SK-N-SH treated with all-trans-retinoic acid at 6 μM for 48 hours (cell line): ENCODE measurements around the gene ABHD5.

ENCODE experiments used
- ATAC-seq: fragments of 200-7000 bp; cut with Tn5 transposase; 3 replicates; pipeline ENCODE4 v1.9.1; 2020; ENCODE audit warnings: mild to moderate bottlenecking, moderate library complexity
- ARNTL ChIP-seq: fragments of 450-650 bp; formaldehyde crosslinking; IDR thresholded peaks from 2 replicates; pipeline ENCODE4 v1.5.0; 2020; ENCODE audit warnings: low read depth, mild to moderate bottlenecking, moderate library complexity, borderline replicate concordance
- BACH2 ChIP-seq: fragments of 250-450 bp; sonication (Bioruptor Pico); IDR thresholded peaks from 2 replicates; pipeline ENCODE4 v1.9.0; 2021; ENCODE audit warnings: mild to moderate bottlenecking, borderline replicate concordance
- CREB5 ChIP-seq: fragments of 250-450 bp; sonication (Bioruptor Pico); IDR thresholded peaks from 2 replicates; pipeline ENCODE4 v1.5.1; 2020; ENCODE audit warnings: low read depth, mild to moderate bottlenecking, moderate library complexity
- CSDC2 ChIP-seq: fragments of 250-450 bp; sonication (Bioruptor Pico); IDR thresholded peaks from 2 replicates; pipeline ENCODE4 v1.5.0; 2020; ENCODE audit warnings: mild to moderate bottlenecking, moderate library complexity
- CSRNP3 ChIP-seq: fragments of 250-450 bp; sonication (Bioruptor Pico); IDR thresholded peaks from 2 replicates; pipeline ENCODE4 v1.5.1; 2021; ENCODE audit warnings: mild to moderate bottlenecking, moderate library complexity
- ESRRG ChIP-seq: fragments of 250-450 bp; sonication (Bioruptor Pico); IDR thresholded peaks from 2 replicates; pipeline ENCODE4 v1.6.1; 2021; ENCODE audit warnings: mild to moderate bottlenecking
- ISL1 ChIP-seq: fragments of 250-450 bp; sonication (Bioruptor Pico); IDR thresholded peaks from 2 replicates; pipeline ENCODE4 v2.1.2; 2022; ENCODE audit warnings: mild to moderate bottlenecking, moderate library complexity
- PPARA ChIP-seq: fragments of 250-450 bp; sonication (Bioruptor Pico); IDR thresholded peaks from 2 replicates; pipeline ENCODE4 v1.5.0; 2020; ENCODE audit warnings: mild to moderate bottlenecking, borderline replicate concordance
- RARB ChIP-seq: fragments of 250-450 bp; sonication (Bioruptor Pico); IDR thresholded peaks from 2 replicates; pipeline ENCODE4 v1.8.0; 2021; ENCODE audit warnings: mild to moderate bottlenecking, moderate library complexity
- TCF4 ChIP-seq: fragments of 250-450 bp; sonication (Bioruptor Pico); IDR thresholded peaks from 2 replicates; pipeline ENCODE4 v1.8.0; 2021; ENCODE audit warnings: mild to moderate bottlenecking, moderate library complexity, borderline replicate concordance
- TOX ChIP-seq: fragments of 250-450 bp; sonication (Bioruptor Pico); IDR thresholded peaks from 2 replicates; pipeline ENCODE4 v1.8.0; 2021; ENCODE audit warnings: mild to moderate bottlenecking, moderate library complexity, borderline replicate concordance
- TSHZ2 ChIP-seq: fragments of 250-450 bp; sonication (Bioruptor Pico); IDR thresholded peaks from 2 replicates; pipeline ENCODE4 v1.5.0; 2020; ENCODE audit warnings: mild to moderate bottlenecking, moderate library complexity
- ZC3H10 ChIP-seq: fragments of 250-450 bp; sonication (Bioruptor Pico); IDR thresholded peaks from 2 replicates; pipeline ENCODE4 v1.5.1; 2021; ENCODE audit warnings: mild to moderate bottlenecking, moderate library complexity
- ZFP3 ChIP-seq: fragments of 250-450 bp; sonication (Bioruptor Pico); IDR thresholded peaks from 2 replicates; pipeline ENCODE4 v1.5.0; 2020; ENCODE audit warnings: mild to moderate bottlenecking, moderate library complexity
- ZFP30 ChIP-seq: fragments of 450-650 bp; formaldehyde crosslinking; IDR thresholded peaks from 2 replicates; pipeline ENCODE4 v1.5.0; 2022; ENCODE audit warnings: mild to moderate bottlenecking, moderate library complexity
- ZNF565 ChIP-seq: fragments of 450-650 bp; formaldehyde crosslinking; conservative IDR thresholded peaks from 2 replicates; pipeline ENCODE4 v1.5.0; 2020; ENCODE audit warnings: low read depth, mild to moderate bottlenecking, moderate library complexity
- ZNF8 ChIP-seq: fragments of 450-650 bp; formaldehyde crosslinking; IDR thresholded peaks from 2 replicates; pipeline ENCODE4 v1.5.0; 2020; ENCODE audit warnings: mild to moderate bottlenecking, moderate library complexity
- TF ChIP-seq, protein P1 (sequence below): fragments of 250-450 bp; sonication (Bioruptor Pico); IDR thresholded peaks from 2 replicates; pipeline ENCODE4 v1.8.0; 2021; ENCODE audit warnings: low read depth, mild to moderate bottlenecking, moderate library complexity, borderline replicate concordance
- TF ChIP-seq, protein P2 (sequence below): fragments of 250-450 bp; sonication (Bioruptor Pico); IDR thresholded peaks from 2 replicates; pipeline ENCODE4 v1.8.0; 2020; ENCODE audit warnings: mild to moderate bottlenecking, moderate library complexity, borderline replicate concordance

ABHD5 gene

GRCh38 chr3:43762451-43762850, 71.7 kb downstream of the ABHD5 start:
- TF ChIP-seq ZNF8 (no peak), BACH2 (CRISPR knock-in tag) (no peak), ZNF565 (CRISPR knock-in tag) (no peak), ZC3H10 (no peak), ZFP30 (no peak), PPARA (no peak), CREB5 (CRISPR knock-in tag) (no peak), TSHZ2 (CRISPR knock-in tag) (no peak), TCF4 (CRISPR knock-in tag) (no peak), RARB (no peak), CSRNP3 (CRISPR knock-in tag) (no peak), ARNTL (CRISPR knock-in tag) (no peak)
- TF ChIP-seq, protein P1, sequence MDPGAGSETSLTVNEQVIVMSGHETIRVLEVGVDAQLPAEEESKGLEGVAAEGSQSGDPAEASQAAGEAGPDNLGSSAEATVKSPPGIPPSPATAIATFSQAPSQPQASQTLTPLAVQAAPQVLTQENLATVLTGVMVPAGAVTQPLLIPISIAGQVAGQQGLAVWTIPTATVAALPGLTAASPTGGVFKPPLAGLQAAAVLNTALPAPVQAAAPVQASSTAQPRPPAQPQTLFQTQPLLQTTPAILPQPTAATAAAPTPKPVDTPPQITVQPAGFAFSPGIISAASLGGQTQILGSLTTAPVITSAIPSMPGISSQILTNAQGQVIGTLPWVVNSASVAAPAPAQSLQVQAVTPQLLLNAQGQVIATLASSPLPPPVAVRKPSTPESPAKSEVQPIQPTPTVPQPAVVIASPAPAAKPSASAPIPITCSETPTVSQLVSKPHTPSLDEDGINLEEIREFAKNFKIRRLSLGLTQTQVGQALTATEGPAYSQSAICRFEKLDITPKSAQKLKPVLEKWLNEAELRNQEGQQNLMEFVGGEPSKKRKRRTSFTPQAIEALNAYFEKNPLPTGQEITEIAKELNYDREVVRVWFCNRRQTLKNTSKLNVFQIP (CRISPR knock-in tag), result no peak
- TF ChIP-seq, all 23 proteins: peak for 0
- ATAC-seq, result no peak

GRCh38 chr3:43764056-43764455, 73.3 kb downstream of the ABHD5 start:
- TF ChIP-seq ZNF565 (CRISPR knock-in tag) (no peak), RARB (no peak), CREB5 (CRISPR knock-in tag) (no peak), ISL1 (CRISPR knock-in tag) (no peak), ZFP3 (CRISPR knock-in tag) (no peak), ZNF8 (no peak), ESRRG (CRISPR knock-in tag) (no peak), CSDC2 (CRISPR knock-in tag) (no peak), CSRNP3 (CRISPR knock-in tag) (no peak), BACH2 (CRISPR knock-in tag) (no peak), TOX (CRISPR knock-in tag) (no peak), PPARA (no peak), ZC3H10 (no peak)
- TF ChIP-seq, protein P1 (CRISPR knock-in tag), result no peak
- TF ChIP-seq, protein P2, sequence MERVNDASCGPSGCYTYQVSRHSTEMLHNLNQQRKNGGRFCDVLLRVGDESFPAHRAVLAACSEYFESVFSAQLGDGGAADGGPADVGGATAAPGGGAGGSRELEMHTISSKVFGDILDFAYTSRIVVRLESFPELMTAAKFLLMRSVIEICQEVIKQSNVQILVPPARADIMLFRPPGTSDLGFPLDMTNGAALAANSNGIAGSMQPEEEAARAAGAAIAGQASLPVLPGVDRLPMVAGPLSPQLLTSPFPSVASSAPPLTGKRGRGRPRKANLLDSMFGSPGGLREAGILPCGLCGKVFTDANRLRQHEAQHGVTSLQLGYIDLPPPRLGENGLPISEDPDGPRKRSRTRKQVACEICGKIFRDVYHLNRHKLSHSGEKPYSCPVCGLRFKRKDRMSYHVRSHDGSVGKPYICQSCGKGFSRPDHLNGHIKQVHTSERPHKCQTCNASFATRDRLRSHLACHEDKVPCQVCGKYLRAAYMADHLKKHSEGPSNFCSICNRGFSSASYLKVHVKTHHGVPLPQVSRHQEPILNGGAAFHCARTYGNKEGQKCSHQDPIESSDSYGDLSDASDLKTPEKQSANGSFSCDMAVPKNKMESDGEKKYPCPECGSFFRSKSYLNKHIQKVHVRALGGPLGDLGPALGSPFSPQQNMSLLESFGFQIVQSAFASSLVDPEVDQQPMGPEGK (CRISPR knock-in tag), result no peak
- ATAC-seq, result no peak
